Aortic smooth muscle cell (primary cell): ENCODE measurements around the gene FERMT1. TPM values are rescaled to one million over a fixed set of nuclear protein-coding genes. Genes with fewer than 3 reads are reported as not detected.

Experiments
- total RNA-seq: library from RNA; depleted of rRNA; stranded (reverse); fragments of >200 nt; gene quantifications from 2 replicates; pipeline ENCODE4 v1.2.3, GENCODE V29; 2014

Gene FERMT1, protein sequence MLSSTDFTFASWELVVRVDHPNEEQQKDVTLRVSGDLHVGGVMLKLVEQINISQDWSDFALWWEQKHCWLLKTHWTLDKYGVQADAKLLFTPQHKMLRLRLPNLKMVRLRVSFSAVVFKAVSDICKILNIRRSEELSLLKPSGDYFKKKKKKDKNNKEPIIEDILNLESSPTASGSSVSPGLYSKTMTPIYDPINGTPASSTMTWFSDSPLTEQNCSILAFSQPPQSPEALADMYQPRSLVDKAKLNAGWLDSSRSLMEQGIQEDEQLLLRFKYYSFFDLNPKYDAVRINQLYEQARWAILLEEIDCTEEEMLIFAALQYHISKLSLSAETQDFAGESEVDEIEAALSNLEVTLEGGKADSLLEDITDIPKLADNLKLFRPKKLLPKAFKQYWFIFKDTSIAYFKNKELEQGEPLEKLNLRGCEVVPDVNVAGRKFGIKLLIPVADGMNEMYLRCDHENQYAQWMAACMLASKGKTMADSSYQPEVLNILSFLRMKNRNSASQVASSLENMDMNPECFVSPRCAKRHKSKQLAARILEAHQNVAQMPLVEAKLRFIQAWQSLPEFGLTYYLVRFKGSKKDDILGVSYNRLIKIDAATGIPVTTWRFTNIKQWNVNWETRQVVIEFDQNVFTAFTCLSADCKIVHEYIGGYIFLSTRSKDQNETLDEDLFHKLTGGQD
- total RNA-seq, result 0.53 and 1.2 TPM in 2 replicates

DNA sequence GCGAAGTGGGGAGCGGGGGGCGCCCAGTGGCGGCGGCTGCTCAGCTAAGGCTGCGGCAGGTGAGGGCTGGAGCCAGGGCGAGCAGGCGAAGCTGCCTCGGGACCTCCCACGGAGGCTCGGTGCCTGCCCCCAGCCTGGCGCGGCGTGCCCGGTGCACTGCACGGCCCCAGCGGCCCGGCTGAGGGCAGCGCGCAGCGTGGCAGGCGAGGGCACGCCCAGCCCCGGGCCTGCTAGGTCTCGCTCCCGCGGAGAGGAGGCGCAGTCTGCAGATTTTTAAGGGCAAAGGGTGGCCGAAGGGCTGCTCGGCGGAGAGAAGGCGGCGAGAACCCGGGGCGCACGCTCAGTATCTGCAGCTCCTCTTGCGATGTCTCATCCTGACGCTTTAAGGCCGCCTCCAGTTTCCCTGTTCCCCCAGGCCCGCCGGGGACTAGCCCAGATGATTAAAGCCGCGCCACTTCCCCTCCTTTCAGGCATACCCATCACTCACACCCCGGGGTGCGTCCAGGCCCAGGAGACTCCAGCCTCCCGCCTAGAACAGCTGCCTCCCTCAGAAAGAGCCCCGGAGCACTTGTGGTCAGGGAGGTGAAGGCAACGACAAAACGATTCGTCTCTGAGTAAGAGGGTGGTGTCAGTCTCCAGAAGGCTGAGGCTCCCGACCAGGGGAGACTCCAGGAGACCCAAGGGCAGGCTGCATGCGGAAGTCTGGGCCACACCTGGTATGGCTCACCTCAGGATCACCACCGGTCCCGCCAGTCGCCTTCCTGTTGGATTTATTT is at the start of gene FERMT1:
Gene FERMT1 (minus strand): TSS at position 158 of the 776 bp plus-strand sequence. CDS start 3,476 bp downstream, outside the sequence.

DNA sequence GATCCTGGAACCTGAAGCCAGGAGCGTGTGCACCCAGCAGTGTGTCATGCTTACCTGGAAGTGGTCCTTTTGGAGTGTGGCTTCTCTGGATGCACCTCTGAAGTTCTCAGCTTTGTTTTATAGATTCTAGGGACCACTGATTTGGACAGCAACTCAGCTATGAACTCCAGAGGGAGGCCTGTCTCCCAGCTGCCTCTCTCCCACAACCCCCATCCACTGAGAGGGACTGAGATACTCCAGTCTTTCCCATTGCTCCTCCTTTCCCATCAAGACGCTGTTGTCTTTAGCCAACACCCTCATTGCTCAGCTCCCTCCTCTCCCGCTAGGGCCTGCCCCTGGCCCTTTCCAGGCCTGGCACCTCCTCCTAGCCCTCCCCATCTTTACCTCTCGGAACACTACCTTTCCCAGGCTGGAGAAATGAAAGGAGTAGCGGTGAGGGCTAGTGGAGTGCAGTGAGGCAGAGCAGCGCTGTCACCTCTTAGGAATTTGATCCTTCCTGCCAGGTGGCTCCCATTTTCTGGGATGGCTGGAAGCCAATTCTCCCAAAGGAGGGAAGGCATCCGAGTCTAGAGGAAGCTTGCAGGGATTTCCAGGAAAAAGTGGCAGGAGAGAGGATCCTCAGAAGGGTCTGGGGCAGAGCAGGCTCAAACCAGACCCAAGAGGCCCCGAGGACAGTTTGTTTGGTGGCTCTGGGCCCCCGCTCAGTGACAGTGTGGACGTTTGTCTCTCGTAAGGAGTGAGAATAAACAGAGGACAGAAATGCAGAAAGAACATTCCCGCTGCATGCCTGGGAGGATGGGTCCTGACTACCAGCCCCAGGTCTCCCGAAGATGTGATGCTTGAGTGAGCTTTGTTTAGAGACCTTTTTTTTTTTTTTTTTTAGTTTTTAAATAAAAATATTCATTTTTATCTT is 68.8 kb downstream of the FERMT1 start, which contains the start of gene LRRN4:
Gene LRRN4 (minus strand): TSS at position 285 of the 913 bp plus-strand sequence. CDS start 1,261 bp downstream, outside the sequence.

Other genes with a start within 250 kb of the FERMT1 start
- gene CHGB, start 211.5 kb downstream of the FERMT1 start, total RNA-seq, result 0.06 and 0.13 TPM in 2 replicates
- gene TRMT6, start 172.5 kb downstream of the FERMT1 start, total RNA-seq, result 5.4 and 8.6 TPM in 2 replicates
- 6.7 and 11.2 TPM in 2 replicates for gene MCM8, start 172.4 kb downstream of the FERMT1 start, total RNA-seq
- 31.0 and 34.0 TPM in 2 replicates for gene CRLS1, start 116.9 kb downstream of the FERMT1 start, total RNA-seq
- not detected in 2 replicates for gene LRRN4, start 69.0 kb downstream of the FERMT1 start, total RNA-seq